HCT116 (cell line): Measurements from ENCODE around the gene KCNJ16. TPM values are rescaled to one million over a fixed set of nuclear protein-coding genes. Genes with fewer than 3 reads are reported as not detected.

Experiments
- ATAC-seq: fragments of 200-7000 bp; cut with Tn5 transposase; 2 replicates; pipeline ENCODE4 v1.9.1; 2020; ENCODE audit warnings: mild to moderate bottlenecking, moderate library complexity
- BruUV-seq: library from RNA; stranded (reverse); fragments of 400-500 nt; replicated peaks from 2 replicates; lab custom pipeline; 2021; lab: Mats Ljungman, UMichigan
- CTCF ChIA-PET: fragments of 300-600 bp; sonication (Branson Sonifier 250); formaldehyde crosslinking; loops from one replicate; lab custom pipeline; 2021; ENCODE audit warnings: antibody characterized with exemption; lab: Charles Lee
- POLR2A ChIA-PET: fragments of 300-600, 350-600 bp; sonication (Branson Sonifier 250); formaldehyde crosslinking; loops from one replicate; lab custom pipeline; 2021; ENCODE audit warnings: antibody characterized with exemption; lab: Charles Lee
- RAD21 ChIA-PET, 2 experiments: fragments of 300-600 bp; sonication (Branson Sonifier 250); formaldehyde crosslinking; loops; one replicate each; lab custom pipeline; 2023; ENCODE audit warnings: low total read pairs in 2 of 2; ENCODE audit not compliant: uncharacterized antibody in 2 of 2, unreplicated experiment in 2 of 2, low non-redundant PET in 1 of 2; lab: Charles Lee
- DNase-seq: peaks from one replicate; pipeline ENCODE4 v3.0.0-alpha.2; 2010; ENCODE audit warnings: low read depth, low spot score
- H2AFZ ChIP-seq: fragments of 200-600 bp; shearing (Covaris generic), sonication (generic); 2 replicates; pipeline ENCODE4 v1.6.1; 2017; ENCODE audit warnings: low read depth, mixed run types, mixed read lengths, antibody characterized with exemption, low read length; ENCODE audit not compliant: poor library complexity, severe bottlenecking
- H3K27ac ChIP-seq: 2 replicates; pipeline ENCODE4 v1.5.1; 2012; ENCODE audit warnings: low read depth, low read length
- H3K27me3 ChIP-seq: fragments of 200-600 bp; sonication (generic); 2 replicates; pipeline ENCODE4 v1.6.1; 2016; ENCODE audit warnings: mixed run types, low read length, mixed read lengths; ENCODE audit not compliant: insufficient read depth
- H3K36me3 ChIP-seq, 2 experiments: fragments of 200-500 bp in 1 of 2; fragments of 200-600 bp in 1 of 2; sonication (Bioruptor generic) in 1 of 2; sonication (generic) in 1 of 2; 2 replicates each; pipeline versions ENCODE4 v1.5.1 to v1.6.1; 2014 to 2016; ENCODE audit warnings: low read length in 2 of 2, inconsistent platforms in 1 of 2, mixed read lengths in 1 of 2, mixed run types in 1 of 2; ENCODE audit not compliant: insufficient read depth in 2 of 2, control insufficient read depth in 1 of 2
- H3K4me1 ChIP-seq, 2 experiments: fragments of 200-600 bp in 1 of 2; sonication (generic) in 1 of 2; 2 replicates each; pipeline versions ENCODE4 v1.5.1 to v1.6.1; 2012 to 2017; ENCODE audit warnings: low read length in 2 of 2, inconsistent platforms in 1 of 2, mild to moderate bottlenecking in 1 of 2, mixed read lengths in 1 of 2, mixed run types in 1 of 2, moderate library complexity in 1 of 2; ENCODE audit not compliant: insufficient read depth in 2 of 2, control insufficient read depth in 1 of 2
- H3K4me2 ChIP-seq: fragments of 200-600 bp; sonication (generic); 2 replicates; pipeline ENCODE4 v1.6.1; 2017; ENCODE audit warnings: mixed run types, low read length, mixed read lengths
- H3K4me3 ChIP-seq, 2 experiments: fragments of 200-600 bp in 1 of 2; sonication (generic) in 1 of 2; replicated peaks in 1 of 2; 2 replicates each; pipeline ENCODE4 v1.5.1; 2011 to 2016; ENCODE audit warnings: low read length in 2 of 2, control low read depth in 1 of 2, low read depth in 1 of 2, mild to moderate bottlenecking in 1 of 2, mixed read lengths in 1 of 2, mixed run types in 1 of 2
- H3K79me2 ChIP-seq: fragments of 200-600 bp; sonication (generic); 2 replicates; pipeline ENCODE4 v1.6.1; 2017; ENCODE audit warnings: mild to moderate bottlenecking, mixed run types, low read length, moderate library complexity, mixed read lengths; ENCODE audit not compliant: insufficient read depth
- H3K9ac ChIP-seq: fragments of 200-600 bp; sonication (generic); 2 replicates; pipeline ENCODE4 v1.6.1; 2016; ENCODE audit warnings: low read length, mixed read lengths
- H3K9me2 ChIP-seq: fragments of 200-600 bp; sonication (generic), shearing (Covaris generic); 2 replicates; pipeline ENCODE4 v1.6.1; 2017; ENCODE audit warnings: mixed run types, mild to moderate bottlenecking, moderate library complexity; ENCODE audit not compliant: insufficient read depth
- H3K9me3 ChIP-seq, 2 experiments: fragments of 200-500 bp in 1 of 2; fragments of 200-600 bp in 1 of 2; sonication (Bioruptor generic) in 1 of 2; sonication (generic) in 1 of 2; 2 replicates each; pipeline ENCODE4 v1.6.1; 2014 to 2017; ENCODE audit warnings: low read length in 2 of 2, mixed read lengths in 2 of 2, inconsistent platforms in 1 of 2, low read depth in 1 of 2, mild to moderate bottlenecking in 1 of 2, mixed run types in 1 of 2, moderate library complexity in 1 of 2; ENCODE audit not compliant: control insufficient read depth in 1 of 2, insufficient read depth in 1 of 2
- H4K20me1 ChIP-seq: fragments of 200-600 bp; sonication (generic), shearing (Covaris generic); 2 replicates; pipeline ENCODE4 v1.6.1; 2017; ENCODE audit warnings: mixed run types, mild to moderate bottlenecking, moderate library complexity; ENCODE audit not compliant: insufficient read depth
- EGR1 ChIP-seq: IDR thresholded peaks from 2 replicates; pipeline ENCODE4 v1.6.1; 2012; ENCODE audit warnings: low read depth
- ELF1 ChIP-seq: IDR thresholded peaks from 2 replicates; pipeline ENCODE4 v1.6.1; 2012; ENCODE audit warnings: low read depth, borderline replicate concordance
- FOSL1 ChIP-seq: IDR thresholded peaks from 2 replicates; pipeline ENCODE4 v1.6.1; 2012; ENCODE audit warnings: low read depth
- POLR2A ChIP-seq: IDR thresholded peaks from 2 replicates; pipeline ENCODE4 v1.7.0; 2011; ENCODE audit warnings: borderline replicate concordance; ENCODE audit not compliant: insufficient read depth, insufficient read length; ENCODE audit errors: extremely low read depth
- POLR2AphosphoS5 ChIP-seq: IDR thresholded peaks from 2 replicates; pipeline ENCODE4 v1.6.1; 2011; ENCODE audit warnings: mild to moderate bottlenecking, low read depth, low read length, moderate library complexity
- RAD21 ChIP-seq: IDR thresholded peaks from 2 replicates; pipeline ENCODE4 v1.6.1; 2012; ENCODE audit warnings: low read depth, mild to moderate bottlenecking
- SP1 ChIP-seq: IDR thresholded peaks from 2 replicates; pipeline ENCODE4 v1.6.1; 2012; ENCODE audit warnings: low read depth
- SRF ChIP-seq: IDR thresholded peaks from 2 replicates; pipeline ENCODE4 v1.6.1; 2012; ENCODE audit warnings: low read depth
- TCF7L2 ChIP-seq: IDR thresholded peaks from 2 replicates; pipeline ENCODE4 v1.7.0; 2011; ENCODE audit warnings: borderline replicate concordance, inconsistent platforms; ENCODE audit not compliant: insufficient read depth, insufficient read length; ENCODE audit errors: extremely low read depth
- intact Hi-C: fragments of 100-400 bp; cut with micrococcal nuclease; formaldehyde crosslinking; loops from 2 replicates; pipeline ENCODE4 v1.10.0; 2022
- total RNA-seq: library from RNA; stranded (reverse); gene quantifications from one replicate; pipeline ENCODE4 v1.2.1, GENCODE V29; 2021; ENCODE audit not compliant: unreplicated experiment
- TF ChIP-seq, protein P1 (sequence below): IDR thresholded peaks from 2 replicates; pipeline ENCODE4 v1.6.1; 2012
- TF ChIP-seq, protein P2 (sequence below): IDR thresholded peaks from 2 replicates; pipeline ENCODE4 v1.6.1; 2012
- TF ChIP-seq, protein P3 (sequence below): IDR thresholded peaks from 2 replicates; pipeline ENCODE4 v1.6.1; 2012; ENCODE audit warnings: low read depth

KCNJ16 gene
- total RNA-seq, 1 experiment from 2014 or later = not detected

DNA sequence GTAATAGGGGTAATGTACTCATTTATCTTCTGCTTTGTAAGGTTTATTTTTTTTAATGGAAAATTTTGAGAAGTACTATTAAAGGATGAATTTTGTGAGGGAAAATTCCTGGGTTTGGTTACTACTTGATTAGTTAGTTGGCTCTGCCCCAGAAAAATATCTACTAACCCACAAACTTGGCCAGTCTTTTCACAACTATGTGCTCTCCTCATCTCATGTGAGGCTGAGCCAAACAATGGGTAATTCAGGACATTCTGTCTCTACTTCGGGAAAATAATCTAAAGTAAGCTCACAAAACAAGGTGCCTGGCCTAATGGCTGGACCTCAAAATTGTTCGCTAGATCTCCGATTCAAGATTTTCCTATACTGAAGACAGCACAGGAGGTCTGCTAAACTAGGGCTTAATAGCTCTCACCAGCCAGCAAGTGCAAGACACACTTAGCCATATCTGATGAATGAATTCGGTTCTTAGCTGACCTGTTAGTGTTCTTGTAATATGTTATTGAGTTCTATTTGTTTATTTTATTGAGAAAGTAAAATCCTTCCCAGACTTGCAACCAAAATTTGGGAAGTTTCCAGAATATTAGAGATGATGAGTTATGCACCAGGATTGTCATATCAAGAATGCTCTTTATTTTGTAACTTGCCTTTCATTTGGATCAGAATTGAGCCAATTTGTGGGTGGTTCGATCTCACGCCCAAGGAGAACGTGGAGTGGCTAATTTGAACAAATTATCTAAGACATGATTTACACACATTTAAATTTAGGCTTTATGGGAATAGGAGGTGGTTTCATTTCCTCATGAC lies 5.7 kb downstream of the KCNJ16 start:
- BruUV-seq = no TSS peak
- RAD21 ChIA-PET = no interaction called here
- Histone ChIP-seq H3K4me1 (no peaks in the 10 kb centered on the region), H3K9me2 (no peaks in the 10 kb centered on the region), H2AFZ (no peak overlapping the region), H3K79me2 (no peaks in the 10 kb centered on the region), H4K20me1 (no peaks in the 10 kb centered on the region), H3K36me3 (no peaks in the 10 kb centered on the region), H3K9me3 (peaks cover 4 to 33% of the 10 kb centered on the region in 2 experiments; a peak in 2 of 4 replicates), H3K4me2 (no peak overlapping the region), H3K9ac (no peak overlapping the region), H3K4me3 (no peak overlapping the region), H3K27ac (no peak overlapping the region), H3K27me3 (no peaks in the 10 kb centered on the region)
- POLR2A ChIA-PET = no interaction called here
- intact Hi-C loops = no loop called here
- DNase-seq = no peak
- CTCF ChIA-PET = no interaction called here
- TF ChIP-seq POLR2AphosphoS5 (no peak), EGR1 (no peak), TCF7L2 (no peak), SRF (no peak), FOSL1 (no peak)
- TF ChIP-seq, protein P1, sequence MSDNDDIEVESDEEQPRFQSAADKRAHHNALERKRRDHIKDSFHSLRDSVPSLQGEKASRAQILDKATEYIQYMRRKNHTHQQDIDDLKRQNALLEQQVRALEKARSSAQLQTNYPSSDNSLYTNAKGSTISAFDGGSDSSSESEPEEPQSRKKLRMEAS = no peak
- TF ChIP-seq, protein P2, sequence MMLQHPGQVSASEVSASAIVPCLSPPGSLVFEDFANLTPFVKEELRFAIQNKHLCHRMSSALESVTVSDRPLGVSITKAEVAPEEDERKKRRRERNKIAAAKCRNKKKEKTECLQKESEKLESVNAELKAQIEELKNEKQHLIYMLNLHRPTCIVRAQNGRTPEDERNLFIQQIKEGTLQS = no peak
- ATAC-seq = no peak

DNA sequence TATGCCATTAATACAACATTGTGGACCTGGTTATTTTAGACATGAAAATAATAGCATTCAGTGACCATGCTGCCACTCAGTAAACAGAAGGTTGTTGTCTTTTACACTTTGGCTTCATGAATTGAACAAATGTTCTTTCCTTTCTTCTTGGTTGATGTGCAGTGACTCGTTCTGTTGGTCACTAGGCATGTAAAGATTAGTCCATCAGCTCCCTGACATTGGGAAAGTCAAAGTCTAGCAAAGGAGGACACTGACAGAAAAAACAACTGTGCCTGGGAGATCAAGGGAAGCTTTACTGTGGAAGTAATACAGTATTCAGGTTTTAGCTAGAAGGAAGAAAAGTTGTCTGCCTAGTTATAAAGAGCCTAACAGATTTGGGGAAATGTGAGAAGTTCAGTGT lies 6.9 kb downstream of the KCNJ16 start:
- H3K4me3 ChIP-seq = no peak overlapping the region
- intact Hi-C loops = no loop called here
- ATAC-seq = no peak
- H3K9me3 ChIP-seq = peaks cover 4 to 35% of the 10 kb centered on the region in 2 experiments; a peak in 2 of 4 replicates
- DNase-seq = no peak
- H3K27me3 ChIP-seq = no peaks in the 10 kb centered on the region
- no peaks in the 10 kb centered on the region for H4K20me1 ChIP-seq
- RAD21 ChIA-PET = no interaction called here
- no peaks in the 10 kb centered on the region for H3K9me2 ChIP-seq
- H3K27ac ChIP-seq = no peak overlapping the region
- no peaks in the 10 kb centered on the region for H3K79me2 ChIP-seq
- no peak overlapping the region for H3K4me2 ChIP-seq
- no peak overlapping the region for H3K9ac ChIP-seq
- TF ChIP-seq SP1 (no peak), RAD21 (no peak), SRF (no peak), FOSL1 (no peak), POLR2A (no peak), ELF1 (no peak), POLR2AphosphoS5 (no peak)
- TF ChIP-seq, protein P3, sequence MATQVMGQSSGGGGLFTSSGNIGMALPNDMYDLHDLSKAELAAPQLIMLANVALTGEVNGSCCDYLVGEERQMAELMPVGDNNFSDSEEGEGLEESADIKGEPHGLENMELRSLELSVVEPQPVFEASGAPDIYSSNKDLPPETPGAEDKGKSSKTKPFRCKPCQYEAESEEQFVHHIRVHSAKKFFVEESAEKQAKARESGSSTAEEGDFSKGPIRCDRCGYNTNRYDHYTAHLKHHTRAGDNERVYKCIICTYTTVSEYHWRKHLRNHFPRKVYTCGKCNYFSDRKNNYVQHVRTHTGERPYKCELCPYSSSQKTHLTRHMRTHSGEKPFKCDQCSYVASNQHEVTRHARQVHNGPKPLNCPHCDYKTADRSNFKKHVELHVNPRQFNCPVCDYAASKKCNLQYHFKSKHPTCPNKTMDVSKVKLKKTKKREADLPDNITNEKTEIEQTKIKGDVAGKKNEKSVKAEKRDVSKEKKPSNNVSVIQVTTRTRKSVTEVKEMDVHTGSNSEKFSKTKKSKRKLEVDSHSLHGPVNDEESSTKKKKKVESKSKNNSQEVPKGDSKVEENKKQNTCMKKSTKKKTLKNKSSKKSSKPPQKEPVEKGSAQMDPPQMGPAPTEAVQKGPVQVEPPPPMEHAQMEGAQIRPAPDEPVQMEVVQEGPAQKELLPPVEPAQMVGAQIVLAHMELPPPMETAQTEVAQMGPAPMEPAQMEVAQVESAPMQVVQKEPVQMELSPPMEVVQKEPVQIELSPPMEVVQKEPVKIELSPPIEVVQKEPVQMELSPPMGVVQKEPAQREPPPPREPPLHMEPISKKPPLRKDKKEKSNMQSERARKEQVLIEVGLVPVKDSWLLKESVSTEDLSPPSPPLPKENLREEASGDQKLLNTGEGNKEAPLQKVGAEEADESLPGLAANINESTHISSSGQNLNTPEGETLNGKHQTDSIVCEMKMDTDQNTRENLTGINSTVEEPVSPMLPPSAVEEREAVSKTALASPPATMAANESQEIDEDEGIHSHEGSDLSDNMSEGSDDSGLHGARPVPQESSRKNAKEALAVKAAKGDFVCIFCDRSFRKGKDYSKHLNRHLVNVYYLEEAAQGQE = no peak
- TF ChIP-seq, all 23 proteins: peak for 0
- POLR2A ChIA-PET = no interaction called here
- no peaks in the 10 kb centered on the region for H3K36me3 ChIP-seq
- no TSS peak for BruUV-seq
- H2AFZ ChIP-seq = no peak overlapping the region
- CTCF ChIA-PET = no interaction called here
- H3K4me1 ChIP-seq = no peaks in the 10 kb centered on the region
